NCI-H2196 (cell line): ENCODE measurements around the gene SCYGR7.
"Not testable (repeated sequence)": the region's sequence is repeated elsewhere in the genome, so short reads cannot be mapped to it uniquely, and the experiment has no call there.

Experiments used
- DNase-seq: peaks from one replicate; lab custom pipeline; 2025; ENCODE audit not compliant: unreplicated experiment; lab: John Stamatoyannopoulos, UW

The SCYGR7 gene

GRCh38 chr2:227756261-227756660, 28.1 kb downstream of the SCYGR7 start:
- DNase-seq: not testable (repeated sequence)

- no peak for DNase-seq
Measured at GRCh38 chr2:227759411-227760118, 31.4 kb downstream of the SCYGR7 start.

GRCh38 chr2:227761740-227762476, 33.8 kb downstream of the SCYGR7 start:
- no peak for DNase-seq

- DNase-seq: no peak
Measured at GRCh38 chr2:227765788-227766372, 37.7 kb downstream of the SCYGR7 start.

- DNase-seq: peak; percentile 67
Measured at GRCh38 chr2:227766373-227766883, 38.3 kb downstream of the SCYGR7 start.

GRCh38 chr2:227767830-227768229, 39.7 kb downstream of the SCYGR7 start:
- no peak for DNase-seq

- no peak for DNase-seq
Measured at GRCh38 chr2:227772197-227772661, 44.1 kb downstream of the SCYGR7 start.

- DNase-seq: no peak
Measured at GRCh38 chr2:227772932-227773331, 44.8 kb downstream of the SCYGR7 start.

- no peak for DNase-seq
Measured at GRCh38 chr2:227774011-227774624, 46.0 kb downstream of the SCYGR7 start.

- no peak for DNase-seq
Measured at GRCh38 chr2:227774895-227775842, 47.0 kb downstream of the SCYGR7 start.
